HG02943 (cell line): Measurements from ENCODE around the gene NCLN.
A peak's percentile ranks its signal among the peaks of the same experiment; 100 is the strongest.
"Not testable (repeated sequence)": the region's sequence is repeated elsewhere in the genome, so short reads cannot be mapped to it uniquely, and the experiment has no call there.

Experiments used
- ATAC-seq: cut with Tn5 transposase; IDR thresholded peaks from one replicate; pipeline ENCODE4 v1.9.1; 2021; ENCODE audit warnings: mild to moderate bottlenecking, low read depth, moderate library complexity; ENCODE audit not compliant: unreplicated experiment

NCLN gene

DNA sequence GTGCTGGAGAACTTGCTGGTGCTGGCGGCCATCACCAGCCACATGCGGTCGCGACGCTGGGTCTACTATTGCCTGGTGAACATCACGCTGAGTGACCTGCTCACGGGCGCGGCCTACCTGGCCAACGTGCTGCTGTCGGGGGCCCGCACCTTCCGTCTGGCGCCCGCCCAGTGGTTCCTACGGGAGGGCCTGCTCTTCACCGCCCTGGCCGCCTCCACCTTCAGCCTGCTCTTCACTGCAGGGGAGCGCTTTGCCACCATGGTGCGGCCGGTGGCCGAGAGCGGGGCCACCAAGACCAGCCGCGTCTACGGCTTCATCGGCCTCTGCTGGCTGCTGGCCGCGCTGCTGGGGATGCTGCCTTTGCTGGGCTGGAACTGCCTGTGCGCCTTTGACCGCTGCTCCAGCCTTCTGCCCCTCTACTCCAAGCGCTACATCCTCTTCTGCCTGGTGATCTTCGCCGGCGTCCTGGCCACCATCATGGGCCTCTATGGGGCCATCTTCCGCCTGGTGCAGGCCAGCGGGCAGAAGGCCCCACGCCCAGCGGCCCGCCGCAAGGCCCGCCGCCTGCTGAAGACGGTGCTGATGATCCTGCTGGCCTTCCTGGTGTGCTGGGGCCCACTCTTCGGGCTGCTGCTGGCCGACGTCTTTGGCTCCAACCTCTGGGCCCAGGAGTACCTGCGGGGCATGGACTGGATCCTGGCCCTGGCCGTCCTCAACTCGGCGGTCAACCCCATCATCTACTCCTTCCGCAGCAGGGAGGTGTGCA, 6.6 kb upstream of the NCLN start:
- no peak for ATAC-seq

DNA sequence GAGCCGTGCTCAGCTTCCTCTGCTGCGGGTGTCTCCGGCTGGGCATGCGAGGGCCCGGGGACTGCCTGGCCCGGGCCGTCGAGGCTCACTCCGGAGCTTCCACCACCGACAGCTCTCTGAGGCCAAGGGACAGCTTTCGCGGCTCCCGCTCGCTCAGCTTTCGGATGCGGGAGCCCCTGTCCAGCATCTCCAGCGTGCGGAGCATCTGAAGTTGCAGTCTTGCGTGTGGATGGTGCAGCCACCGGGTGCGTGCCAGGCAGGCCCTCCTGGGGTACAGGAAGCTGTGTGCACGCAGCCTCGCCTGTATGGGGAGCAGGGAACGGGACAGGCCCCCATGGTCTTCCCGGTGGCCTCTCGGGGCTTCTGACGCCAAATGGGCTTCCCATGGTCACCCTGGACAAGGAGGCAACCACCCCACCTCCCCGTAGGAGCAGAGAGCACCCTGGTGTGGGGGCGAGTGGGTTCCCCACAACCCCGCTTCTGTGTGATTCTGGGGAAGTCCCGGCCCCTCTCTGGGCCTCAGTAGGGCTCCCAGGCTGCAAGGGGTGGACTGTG, 5.9 kb upstream of the NCLN start:
- ATAC-seq: no peak

DNA sequence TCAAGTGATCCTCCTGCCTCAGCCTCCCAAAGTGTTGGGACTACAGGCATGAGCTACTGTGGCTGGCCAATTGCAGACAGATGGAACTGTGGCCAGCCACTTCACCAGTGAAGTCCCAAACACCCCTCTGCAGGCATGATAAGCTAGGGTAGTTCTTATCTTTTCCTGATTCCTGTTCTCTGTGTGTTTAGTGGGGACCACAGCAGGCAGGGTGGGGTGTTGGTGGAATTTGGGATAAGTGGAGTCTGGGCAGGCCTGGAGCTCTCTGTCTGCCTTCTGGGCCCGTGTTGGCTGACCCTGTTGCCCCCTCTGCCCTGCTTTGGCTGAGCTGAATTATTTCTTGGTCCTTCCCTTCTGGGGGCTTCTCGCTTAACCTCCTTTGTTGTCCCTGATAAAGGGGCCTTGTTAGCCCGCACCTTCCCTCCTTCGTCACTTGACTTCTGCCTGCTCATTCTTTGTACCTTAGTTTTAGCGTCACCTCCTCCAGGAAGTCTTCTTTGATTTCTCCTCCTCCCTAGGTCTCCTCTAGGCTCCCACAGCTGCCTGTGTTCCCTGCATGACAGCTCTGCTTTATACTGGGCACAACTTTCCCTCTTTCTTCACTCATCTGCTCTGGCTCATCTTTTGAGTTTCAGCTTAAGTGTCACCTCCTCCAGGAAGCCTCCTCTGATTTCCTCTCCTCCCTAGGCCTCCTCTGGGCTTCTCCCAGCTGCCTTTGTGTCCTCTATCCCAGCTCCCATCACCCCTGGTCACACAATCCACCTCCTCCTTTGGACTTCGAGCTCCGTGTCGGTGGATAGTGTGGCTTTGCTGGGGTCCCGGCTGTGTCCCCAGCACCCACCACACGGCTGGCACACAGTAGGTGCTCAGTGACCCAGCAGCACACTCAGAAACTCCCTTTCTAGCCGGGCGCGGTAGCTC, 1.7 kb upstream of the NCLN start:
- ATAC-seq: no peak

DNA sequence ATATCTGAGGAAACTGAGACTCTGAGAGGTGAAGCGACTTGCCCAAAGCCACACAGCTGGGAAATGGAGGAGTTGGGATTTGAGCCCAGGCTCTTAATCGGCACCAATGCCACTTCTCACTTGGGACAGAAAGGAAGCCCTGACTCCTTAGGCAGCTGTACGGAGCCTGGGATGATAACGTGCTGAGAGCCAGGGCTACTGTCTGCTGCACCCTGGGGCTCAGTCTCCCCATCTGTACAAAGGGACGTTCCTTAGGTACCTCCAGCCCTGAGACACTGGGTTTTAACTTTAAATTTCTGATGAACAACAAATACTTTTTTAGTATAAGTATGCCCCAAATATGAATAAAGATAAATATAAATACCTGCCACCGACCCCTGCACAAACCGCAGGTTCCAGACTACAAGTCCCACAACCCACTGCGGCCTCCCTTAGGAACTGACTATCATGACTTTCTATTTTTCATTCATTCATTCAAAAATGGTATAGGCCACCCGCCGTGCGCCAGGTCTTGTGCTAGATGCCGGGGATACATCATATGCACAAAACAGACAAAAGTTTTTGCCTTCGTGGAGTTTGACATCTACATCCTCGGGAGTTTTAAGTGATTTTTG, 776 bp upstream of the NCLN start:
- peak; percentile 16 for ATAC-seq

DNA sequence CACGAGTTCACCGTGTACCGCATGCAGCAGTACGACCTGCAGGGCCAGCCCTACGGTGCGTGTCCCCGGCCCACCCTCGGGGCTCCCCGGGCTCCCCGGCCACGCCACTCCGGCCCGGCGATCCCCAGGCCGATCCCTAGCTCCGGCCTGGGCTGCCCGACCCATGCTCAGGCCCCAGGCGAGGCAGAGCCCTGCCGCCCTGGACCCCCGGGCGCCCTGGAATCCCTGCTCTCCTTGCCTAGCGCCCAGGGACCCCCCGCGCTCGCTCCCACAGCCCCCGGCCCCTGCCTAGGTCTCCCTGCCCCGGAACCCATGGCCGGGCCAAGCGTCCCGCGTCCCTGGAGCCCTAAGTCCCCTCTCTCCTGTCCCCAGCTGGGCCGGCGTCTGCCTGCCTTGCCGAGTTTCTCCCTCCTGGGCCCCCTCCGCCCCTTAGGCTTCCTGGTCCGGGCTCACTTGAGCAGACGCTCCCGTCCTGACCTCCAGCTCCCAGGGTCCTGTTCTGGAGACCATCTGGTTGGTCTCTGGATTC, 494 bp downstream of the NCLN start:
- ATAC-seq: peak; percentile 29

DNA sequence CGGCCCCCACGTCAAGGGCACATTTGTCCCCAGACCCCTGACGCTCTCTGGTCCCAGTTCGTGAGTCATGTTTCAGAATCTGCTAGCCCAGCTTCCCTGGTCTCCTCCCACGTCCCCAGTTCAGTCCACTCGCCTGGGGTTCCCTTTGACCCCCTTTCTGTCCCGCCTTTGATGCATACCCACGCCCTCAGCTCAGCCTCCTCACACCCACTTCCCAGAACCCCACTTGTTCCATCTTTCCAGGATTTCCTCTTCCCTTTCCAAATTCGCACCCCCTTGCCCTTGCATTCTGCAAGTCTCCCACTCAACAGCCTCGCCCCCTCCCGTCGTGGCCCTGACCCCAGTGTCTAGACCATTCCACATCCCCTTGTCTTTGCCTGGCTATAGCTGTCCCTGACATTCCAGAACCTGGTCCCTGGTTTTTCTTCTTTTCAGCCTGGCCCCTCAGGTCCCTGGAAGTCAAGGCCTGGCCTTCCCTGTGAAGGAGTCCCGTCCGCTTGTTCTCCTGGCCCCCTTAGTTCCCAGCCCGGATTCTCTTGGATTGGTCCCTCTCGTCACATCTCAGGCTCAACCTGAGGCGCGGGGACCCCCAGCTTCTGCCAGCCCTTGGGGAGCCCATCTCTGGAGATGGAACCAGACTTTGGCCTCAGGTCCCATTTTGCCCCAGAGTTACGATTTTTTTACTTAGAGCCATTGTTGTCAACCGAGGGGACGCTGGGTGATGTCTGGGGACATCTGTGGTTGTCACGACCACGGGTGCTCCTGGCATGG, 1.3 kb downstream of the NCLN start:
- no peak for ATAC-seq

DNA sequence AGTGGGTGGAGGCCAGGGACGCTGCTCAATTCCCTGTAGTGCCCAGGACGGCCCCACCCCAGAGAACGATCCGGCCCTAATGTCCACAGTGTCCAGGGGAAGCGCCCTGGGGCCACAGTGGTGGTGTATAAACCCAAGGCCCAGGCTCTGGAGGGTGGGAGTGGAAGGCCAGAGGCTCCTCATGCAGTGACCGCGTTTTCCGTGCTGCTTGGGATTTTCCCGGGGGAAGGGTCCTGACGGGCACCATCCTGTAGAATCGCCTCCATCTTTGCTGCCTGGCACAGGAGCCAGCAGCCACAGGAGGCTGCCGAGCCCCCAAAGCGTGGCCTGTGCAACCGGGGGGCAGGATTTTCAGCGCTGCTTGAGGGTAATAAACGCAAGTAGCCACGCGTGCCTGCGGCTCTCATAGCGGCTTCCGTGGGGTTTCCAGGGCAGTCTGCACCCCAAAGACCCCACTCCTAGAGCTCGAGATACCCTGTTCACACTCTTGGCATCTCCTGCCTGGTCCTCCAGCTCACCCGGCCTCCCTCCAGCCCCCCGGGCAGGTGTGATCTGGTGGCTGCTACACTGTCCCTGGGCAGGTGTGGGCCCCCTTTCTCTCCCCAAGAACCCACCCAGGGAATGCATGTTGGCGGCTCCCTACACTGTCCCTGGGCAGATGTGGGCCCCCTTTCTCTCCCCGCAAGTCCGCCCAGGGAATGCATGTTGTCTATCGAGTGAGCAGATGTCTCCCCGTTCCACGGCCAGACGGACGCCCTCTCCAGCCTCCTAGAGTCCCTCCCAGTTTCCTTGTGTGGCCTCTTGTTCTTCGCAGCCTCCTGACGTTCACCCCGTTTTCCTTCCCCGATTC, 2.2 kb downstream of the NCLN start:
- ATAC-seq: no peak

DNA sequence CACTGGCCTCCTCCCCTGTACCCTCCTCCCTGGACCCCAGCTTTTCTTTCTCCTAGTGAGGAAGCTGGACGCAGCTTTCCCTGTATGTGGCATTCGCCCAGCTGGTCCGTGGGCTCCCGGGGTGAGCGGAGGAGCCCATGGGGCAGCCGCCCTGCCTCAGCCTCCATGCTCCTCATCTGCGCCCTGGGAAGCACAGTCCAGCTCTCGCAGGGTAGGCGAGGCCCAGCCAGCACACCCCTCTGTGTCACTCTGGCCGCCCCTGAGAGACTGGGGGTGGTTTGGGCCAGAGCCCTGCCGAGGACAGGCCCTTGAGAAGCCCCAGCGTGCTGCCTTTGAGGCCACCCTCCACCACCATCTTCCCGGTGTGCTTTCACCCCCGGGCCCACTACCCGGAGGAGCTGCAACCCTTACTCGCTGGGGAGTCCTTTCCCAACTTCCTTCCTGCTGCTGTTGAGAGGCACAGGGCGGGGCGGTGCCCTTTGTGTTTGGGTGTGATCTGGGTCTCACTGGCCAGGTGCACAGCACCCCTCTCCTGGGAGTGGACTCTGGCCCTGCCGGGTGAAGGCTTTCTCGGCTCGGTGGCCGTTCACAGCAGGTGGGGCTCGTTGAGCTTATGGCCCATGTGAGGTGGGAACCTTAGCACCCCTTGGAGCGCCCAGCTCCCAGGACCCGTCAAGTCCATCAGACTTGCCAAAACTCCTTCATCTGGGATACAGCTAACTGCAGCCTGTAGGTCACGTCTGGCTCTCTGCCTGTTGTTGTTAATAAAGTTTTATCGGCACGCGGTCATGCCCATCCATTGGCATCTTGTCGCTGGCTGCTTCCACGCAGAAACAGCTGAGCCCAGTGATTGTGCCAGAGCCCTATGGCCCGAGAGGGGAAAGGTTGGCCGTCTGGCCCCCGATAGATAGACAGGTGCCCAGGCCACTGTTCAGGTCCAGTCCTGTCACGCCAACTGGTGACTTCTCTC, 3.2 kb downstream of the NCLN start:
- ATAC-seq: no peak

DNA sequence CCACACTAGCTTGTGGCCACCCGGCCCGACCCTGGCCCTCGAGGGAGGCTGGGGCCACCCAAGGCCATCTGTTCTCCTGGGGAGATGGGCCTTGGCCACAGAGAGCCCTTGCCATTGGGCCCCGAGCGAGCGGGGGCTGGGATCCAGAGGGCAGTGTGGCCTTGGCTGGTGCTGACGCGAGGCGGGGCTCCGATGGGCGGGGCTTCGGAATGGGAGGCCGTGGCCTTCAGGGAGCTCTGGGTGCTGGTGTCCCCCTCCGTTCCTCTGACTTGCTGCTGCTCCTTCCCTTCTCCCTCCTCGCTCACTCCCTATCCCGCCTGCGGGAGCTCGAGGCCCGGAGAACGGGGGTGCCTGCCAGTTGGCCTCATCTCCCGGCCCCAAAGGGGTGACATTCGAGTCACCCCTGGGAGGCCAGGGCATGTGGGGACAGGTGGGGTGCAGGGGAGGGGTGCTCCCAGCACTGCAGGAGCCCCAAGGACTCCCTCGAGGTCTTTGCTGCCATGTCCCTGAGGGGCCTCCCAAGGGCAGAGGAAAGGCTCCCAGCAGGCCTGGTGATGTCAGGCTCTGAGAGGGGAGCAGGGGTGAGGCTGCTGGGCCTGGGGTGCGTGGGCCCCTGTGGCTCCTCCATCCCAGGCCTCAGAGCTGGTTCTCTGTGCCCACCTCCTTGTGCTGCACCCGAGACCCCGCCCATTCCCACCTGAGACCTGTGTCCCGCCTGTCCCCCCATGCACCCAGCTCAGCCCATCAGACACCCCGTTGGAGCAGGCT, 4.2 kb downstream of the NCLN start:
- no peak for ATAC-seq

DNA sequence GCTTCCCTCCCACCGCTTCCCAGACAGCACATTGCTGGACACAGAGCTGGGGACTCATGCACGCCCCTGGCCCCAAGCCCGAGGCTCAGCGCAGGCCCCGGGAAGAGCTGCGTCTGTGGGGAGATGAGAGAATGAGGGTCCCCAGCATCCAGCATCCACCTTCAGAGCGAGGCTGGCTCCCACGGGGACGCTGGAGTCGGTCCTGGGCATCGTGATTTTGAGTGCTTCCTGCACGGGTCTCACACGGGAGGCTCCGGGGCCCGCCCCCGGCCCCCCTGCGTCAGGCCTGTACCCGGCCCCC, 4.7 kb downstream of the NCLN start:
- no peak for ATAC-seq

DNA sequence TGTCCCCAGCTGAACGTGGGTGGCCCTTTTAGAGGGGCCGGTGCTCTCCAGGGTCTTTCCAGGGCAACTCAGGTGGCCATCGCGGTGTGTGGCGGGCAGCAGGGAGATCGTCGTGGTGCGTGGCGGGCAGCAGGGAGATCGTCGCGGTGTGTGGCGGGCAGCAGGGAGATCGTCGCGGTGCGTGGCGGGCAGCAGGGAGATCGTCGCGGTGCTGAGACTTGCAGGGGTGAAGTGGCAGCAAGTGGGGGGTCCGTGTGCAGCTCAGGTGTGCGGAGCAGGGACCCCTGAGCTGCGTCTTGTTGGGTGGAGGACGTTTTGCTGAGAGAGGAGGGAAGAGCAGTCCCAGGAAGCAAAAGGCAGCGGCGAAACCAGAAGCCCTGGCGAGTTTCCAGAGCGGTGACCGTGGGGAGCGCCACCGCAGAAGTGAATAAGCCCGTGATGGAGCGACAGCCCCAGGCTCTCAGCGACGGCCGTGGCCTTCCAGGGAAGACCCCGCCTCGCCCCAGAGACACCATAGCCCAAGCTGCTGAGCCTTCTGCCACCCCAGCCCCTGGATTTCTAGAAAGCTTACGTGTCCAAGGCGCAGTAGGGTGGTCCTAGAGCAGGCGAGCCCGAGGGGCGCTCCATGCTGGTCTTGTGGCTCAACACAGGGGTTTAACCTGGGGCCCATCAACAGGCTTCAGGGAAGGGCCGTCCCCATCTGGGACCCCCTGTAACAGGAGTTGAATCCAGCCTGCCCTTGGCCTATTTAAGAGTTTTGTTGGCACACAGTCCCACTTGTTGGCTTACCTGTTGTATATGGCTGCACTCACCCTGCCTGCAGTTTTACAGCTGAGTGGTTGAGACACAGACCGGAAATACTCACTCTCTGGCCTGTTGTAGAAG, 5.4 kb downstream of the NCLN start:
- ATAC-seq: no peak

DNA sequence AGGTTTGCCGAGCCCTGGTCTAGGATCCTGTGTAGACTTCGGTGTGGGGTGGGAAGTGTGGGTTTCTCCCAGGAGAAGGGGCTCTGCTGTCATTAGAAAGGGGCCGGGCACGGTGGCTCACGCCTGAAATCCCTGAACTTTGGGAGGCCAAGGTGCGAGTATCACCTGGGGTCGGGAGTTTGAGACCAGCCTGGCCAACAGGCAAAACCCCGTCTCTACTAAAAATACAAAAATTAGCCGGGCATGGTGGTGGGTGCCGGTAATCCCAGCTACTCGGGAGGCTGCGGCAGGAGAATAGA, 6.0 kb downstream of the NCLN start:
- ATAC-seq: not testable (repeated sequence)

DNA sequence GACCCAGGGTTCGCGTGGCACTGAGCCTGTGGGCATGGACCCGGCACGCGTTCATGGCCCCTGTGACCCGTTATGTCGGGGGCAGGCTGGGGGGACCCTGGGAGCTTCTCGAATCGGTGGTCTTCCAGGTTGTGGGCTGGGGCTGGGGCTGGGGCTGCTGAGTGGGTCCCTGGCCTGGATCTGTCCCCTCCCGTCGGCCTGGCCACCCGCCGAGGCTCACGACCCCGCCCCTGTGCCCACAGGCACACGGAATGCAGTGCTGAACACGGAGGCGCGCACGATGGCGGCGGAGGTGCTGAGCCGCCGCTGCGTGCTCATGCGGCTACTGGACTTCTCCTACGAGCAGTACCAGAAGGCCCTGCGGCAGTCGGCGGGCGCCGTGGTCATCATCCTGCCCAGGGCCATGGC, 6.5 kb downstream of the NCLN start:
- ATAC-seq: no peak

DNA sequence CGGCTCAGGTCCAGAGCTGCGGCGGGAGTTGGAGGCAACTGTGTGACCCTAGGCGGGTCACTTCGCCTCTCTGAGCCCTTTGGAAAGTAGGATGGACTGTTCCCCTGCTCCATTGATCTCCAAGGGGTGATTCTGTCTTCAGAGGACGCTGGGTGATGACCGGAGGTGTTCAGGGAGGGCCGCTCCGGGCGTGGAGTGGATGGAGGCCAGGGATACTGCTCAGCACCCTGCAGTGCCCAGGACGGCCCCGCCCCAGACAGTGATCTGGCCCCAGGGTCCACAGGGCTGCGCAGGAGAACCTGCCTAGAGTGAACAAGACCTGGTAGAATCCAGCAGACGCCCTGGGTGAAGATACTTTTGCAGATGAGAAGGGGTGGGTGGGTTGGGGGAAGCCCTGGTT, 7.0 kb downstream of the NCLN start:
- no peak for ATAC-seq

DNA sequence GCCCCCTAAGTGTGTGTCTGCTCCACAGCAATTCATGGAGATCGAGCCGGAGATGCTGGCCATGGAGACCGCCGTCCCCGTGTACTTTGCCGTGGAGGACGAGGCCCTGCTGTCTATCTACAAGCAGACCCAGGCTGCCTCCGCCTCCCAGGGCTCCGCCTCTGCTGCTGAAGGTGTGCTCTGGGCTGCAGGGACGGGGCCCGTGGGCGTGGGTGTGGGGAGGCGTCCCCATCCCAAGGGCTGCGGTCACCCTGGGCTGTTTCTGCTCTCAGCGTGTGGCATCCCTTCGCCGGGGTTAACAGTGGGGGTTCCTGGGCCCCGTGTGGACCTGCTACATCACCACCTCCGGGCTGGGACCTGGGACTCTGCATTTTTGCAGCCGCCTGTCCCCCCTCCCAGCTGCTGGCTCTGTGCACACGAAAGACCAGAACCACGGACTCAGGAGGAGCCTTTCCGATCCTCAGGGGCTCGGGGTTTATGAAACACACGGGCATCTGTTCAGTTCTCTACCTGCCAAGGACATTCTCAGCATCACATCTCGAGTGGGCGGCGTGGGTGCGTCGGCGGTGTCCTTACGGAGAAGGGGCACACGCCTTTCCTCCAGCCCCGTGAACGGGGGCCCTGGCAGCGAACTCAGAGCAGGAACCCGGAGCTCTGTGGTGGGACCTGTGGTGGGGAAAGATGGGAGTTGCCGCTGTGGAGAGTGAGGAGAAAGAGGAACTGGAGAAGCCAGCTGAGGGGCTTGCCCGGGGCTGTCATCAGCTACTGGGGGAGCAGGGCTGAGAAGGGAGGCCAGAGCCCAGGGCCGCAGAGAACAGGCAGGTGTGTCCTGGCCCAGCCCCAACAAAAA, 7.8 kb downstream of the NCLN start:
- no peak for ATAC-seq
